SK-N-DZ (cell line): ENCODE measurements around the gene RPS6KL1. TPM values are rescaled to one million over a fixed set of nuclear protein-coding genes. Genes with fewer than 3 reads are reported as not detected.

Source experiments
- DNase-seq: peaks from one replicate; pipeline ENCODE4 v3.0.0-alpha.2; 2015; ENCODE audit warnings: low spot score
- polyA plus RNA-seq, 2 experiments: library from polyadenylated mRNA; depleted of rRNA; stranded (reverse); fragments of >200 nt; gene quantifications; 2 replicates each; pipeline ENCODE4 v1.2.3, GENCODE V29; 2014

Gene RPS6KL1
- polyA plus RNA-seq (2014; cell fraction: cytosol; rRNA removed) = 19.0 and 27.3 TPM in 2 replicates
- polyA plus RNA-seq (2014; cell fraction: nucleus; rRNA removed) = 72.4 and 86.5 TPM in 2 replicates

- peak; percentile 89 for DNase-seq
Measured at GRCh38 chr14:74922752-74923401, at the start of gene RPS6KL1. RPS6KL1 (minus strand) TSS chr14:74923260; CDS start chr14:74921541, 1,719 bp downstream.

GRCh38 chr14:74968811-74969210, 45.8 kb upstream of the RPS6KL1 start:
- DNase-seq = no peak

- DNase-seq = no peak
Measured at GRCh38 chr14:74965486-74966153, 42.6 kb upstream of the RPS6KL1 start.

- DNase-seq = no peak
Measured at GRCh38 chr14:74964787-74965485, 41.9 kb upstream of the RPS6KL1 start.

- DNase-seq = peak; percentile 69
Measured at GRCh38 chr14:74963705-74964271, 40.7 kb upstream of the RPS6KL1 start.

- DNase-seq = no peak
Measured at GRCh38 chr14:74963178-74963704, 40.2 kb upstream of the RPS6KL1 start.

- no peak for DNase-seq
Measured at GRCh38 chr14:74962493-74962892, 39.4 kb upstream of the RPS6KL1 start.

- no peak for DNase-seq
Measured at GRCh38 chr14:74962046-74962445, 39.0 kb upstream of the RPS6KL1 start.

GRCh38 chr14:74961238-74961911, 38.3 kb upstream of the RPS6KL1 start:
- no peak for DNase-seq

- no peak for DNase-seq
Measured at GRCh38 chr14:74960736-74961135, 37.7 kb upstream of the RPS6KL1 start.

- DNase-seq = no peak
Measured at GRCh38 chr14:74959596-74960180, 36.6 kb upstream of the RPS6KL1 start.

GRCh38 chr14:74956280-74957072, 33.4 kb upstream of the RPS6KL1 start:
- peak; percentile 51 for DNase-seq

GRCh38 chr14:74956027-74956279, 32.9 kb upstream of the RPS6KL1 start:
- DNase-seq = no peak

GRCh38 chr14:74955229-74956026, 32.4 kb upstream of the RPS6KL1 start, which contains the start of gene PGF:
PGF (minus strand) TSS chr14:74955597; CDS start chr14:74955242, 355 bp downstream.
- peak; percentile 64 for DNase-seq

GRCh38 chr14:74954947-74955228, 31.8 kb upstream of the RPS6KL1 start:
- DNase-seq = peak; percentile 27

GRCh38 chr14:74954232-74954946, 31.3 kb upstream of the RPS6KL1 start:
- peak; percentile 83 for DNase-seq

- no peak for DNase-seq
Measured at GRCh38 chr14:74953686-74954085, 30.6 kb upstream of the RPS6KL1 start.

- no peak for DNase-seq
Measured at GRCh38 chr14:74952697-74953484, 29.8 kb upstream of the RPS6KL1 start.
